T-helper 1 cell treated with Interleukin-12 subunit alpha and Interleukin-12 subunit beta and Interleukin-4 antibody, amounts not matched to agents 30 ng/mL and 1 ng/mL, for 36 hours (primary cell): ENCODE measurements around the gene HMOX2. TPM values are rescaled to one million over a fixed set of nuclear protein-coding genes. Genes with fewer than 3 reads are reported as not detected.

Source experiments
- intact Hi-C: fragments of 100-400 bp; cut with micrococcal nuclease; formaldehyde crosslinking; loops from one replicate; pipeline ENCODE4 v1.15.1; 2024
- total RNA-seq: library from RNA; stranded (reverse); gene quantifications from 2 replicates; pipeline ENCODE4 v1.2.3, GENCODE V29; 2022

The HMOX2 gene
- total RNA-seq, 1 donor from 2014 or later: 74.5 TPM

DNA sequence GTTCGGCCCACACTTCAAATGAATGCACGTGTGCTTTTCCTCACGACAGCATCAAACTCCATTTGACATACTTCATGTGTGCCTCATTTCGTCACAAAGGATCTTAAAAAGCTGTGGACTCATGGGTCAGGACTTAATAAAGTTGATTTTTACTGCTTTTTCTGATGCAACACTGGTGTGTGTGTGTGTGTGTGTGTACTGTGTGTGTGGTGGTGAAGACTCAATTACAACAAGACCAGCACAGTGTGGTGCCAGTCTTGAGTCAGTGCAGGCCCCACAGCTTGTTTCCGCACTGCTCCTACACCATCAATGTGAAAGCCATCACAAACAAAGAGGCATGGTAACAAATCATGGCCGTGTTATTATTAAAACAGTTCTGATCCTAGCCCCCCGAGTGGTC lies 44.7 kb downstream of the HMOX2 start:
- intact Hi-C loops: no loop called here

DNA sequence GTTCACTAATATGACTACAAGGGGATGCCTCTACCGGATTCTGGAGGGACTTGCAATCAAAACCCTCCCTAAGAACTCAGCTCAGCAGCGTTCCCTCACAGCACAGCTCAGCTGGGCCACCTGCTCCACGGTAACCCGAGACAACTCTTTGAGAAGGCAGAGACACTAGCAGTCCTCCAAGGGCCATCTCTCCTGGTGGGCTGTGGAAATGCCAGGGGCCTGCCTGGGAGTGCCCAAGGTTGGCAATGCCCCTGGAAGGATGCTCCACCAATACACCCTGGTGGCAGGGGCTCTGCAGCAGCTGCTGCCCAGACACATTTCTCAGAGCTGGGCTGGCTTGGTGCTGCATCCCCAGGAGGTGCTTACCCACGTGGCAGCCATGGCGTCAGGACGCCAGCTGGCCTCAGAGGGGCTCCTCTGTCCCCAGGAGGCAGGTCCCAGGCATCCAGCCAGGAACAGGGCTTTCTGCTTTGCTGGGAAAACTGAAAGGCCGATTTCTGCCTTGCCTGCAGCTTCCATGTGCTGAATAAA lies 45.9 kb downstream of the HMOX2 start:
- intact Hi-C loops: no loop called here

DNA sequence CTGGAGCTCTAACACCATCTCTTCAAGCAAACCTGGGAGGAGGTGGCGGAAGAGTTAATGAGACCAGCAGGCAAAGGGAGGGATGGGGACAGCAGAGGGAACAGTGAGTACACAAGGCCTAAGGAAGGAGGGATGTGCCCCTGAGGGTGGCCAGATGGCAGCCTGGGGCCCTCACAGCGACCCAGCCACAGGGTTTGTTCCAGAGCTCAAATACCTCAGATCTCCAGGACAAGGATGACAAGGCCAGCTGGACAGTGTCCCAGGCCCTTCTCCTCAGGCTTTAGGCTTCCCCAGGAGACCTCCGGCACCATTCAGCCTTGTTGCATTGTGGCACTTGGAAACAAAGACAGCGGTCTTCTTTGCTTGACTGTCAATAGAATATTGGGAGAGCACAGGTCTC lies 47.5 kb downstream of the HMOX2 start:
- intact Hi-C loops: no loop called here

- intact Hi-C loops: no loop called here
Measured at GRCh38 chr16:4524571-4524970, 48.4 kb downstream of the HMOX2 start.

DNA sequence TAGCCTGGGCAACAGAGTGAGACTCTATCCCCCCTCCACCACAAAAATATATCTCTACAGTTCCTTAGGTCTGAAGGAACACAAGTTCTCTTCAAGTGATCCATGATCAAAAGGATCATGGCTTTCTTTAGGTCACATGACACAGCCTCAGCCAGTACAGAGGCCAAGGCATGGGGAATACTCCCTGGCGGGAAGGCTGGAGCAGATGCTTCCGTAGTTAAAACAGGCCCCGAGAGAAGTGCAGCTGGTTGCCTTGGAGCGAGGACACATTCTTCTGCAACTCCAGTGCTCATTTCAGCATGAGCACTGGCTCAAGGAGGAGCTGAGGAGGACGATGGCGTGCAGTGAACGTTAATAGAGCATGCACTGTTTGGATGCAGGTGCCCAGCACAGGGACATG lies 48.9 kb downstream of the HMOX2 start:
- intact Hi-C loops: no loop called here

- intact Hi-C loops: no loop called here
Measured at GRCh38 chr16:4525634-4526277, 49.6 kb downstream of the HMOX2 start.

GRCh38 chr16:4529085-4530060 lies 53.2 kb downstream of the HMOX2 start:
- intact Hi-C loops: loop anchor here (1.0 to 2.0 kb wide), 2 partner anchors 19 to 23 kb away; no protein-coding TSS in a partner anchor

DNA sequence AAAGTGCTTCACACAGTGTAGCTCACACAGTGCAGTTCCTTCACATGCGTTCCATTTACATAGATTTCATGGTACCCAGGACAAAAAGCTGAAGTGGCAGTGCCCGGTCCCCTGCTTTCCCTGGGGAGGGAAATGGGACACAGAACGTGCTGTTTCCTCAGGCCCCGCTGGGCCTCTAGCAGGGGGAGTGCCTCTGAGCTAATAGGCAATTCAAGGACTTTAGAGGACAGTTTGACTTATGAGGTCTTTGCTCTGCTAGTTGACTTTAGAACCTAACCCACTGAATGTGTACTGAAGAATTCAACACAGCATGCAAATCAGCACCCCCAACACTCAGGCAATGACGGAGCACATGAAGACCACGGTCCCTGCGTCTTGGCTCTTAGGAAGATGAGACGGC lies 55.6 kb downstream of the HMOX2 start:
- intact Hi-C loops: no loop called here

DNA sequence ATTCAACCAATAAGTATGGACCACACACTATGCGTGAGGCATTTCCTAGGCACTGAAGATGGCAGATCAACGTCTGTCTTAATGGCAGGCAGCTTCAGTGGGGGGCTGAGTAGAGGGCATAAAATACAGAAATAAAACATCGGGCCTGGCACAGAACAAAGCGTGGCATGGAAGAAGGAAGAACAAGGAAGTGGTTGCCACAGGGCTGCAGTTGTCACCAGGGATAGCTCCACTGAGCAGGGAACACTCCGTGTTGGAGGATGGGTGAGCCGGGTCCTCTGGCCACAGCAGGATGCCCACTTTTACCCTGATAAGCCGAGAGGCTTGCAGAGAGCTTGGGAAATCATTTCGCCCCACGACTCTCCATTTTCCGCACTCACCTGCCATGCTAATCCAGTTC lies 56.0 kb downstream of the HMOX2 start:
- intact Hi-C loops: no loop called here

DNA sequence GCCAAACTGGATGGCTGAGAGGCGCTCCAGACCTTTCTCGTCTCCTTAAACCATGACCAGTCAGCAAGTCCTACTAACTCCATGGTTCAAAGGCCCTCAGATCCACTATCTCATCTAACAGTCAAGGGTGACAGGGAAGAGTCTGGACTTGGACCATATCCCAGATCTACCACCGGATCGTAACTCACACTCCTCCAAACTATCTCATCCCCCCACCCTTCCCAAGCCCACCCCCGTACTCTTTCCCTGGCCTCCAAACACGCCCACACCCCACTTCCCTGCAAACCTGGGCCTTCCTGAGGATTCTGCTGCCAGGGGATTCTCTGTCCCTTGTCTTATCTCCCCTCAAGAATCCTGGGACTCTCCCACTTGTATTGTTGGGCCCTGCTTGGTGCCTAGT lies 57.3 kb downstream of the HMOX2 start:
- intact Hi-C loops: no loop called here

- intact Hi-C loops: no loop called here
Measured at GRCh38 chr16:4534151-4534790, 58.1 kb downstream of the HMOX2 start.

DNA sequence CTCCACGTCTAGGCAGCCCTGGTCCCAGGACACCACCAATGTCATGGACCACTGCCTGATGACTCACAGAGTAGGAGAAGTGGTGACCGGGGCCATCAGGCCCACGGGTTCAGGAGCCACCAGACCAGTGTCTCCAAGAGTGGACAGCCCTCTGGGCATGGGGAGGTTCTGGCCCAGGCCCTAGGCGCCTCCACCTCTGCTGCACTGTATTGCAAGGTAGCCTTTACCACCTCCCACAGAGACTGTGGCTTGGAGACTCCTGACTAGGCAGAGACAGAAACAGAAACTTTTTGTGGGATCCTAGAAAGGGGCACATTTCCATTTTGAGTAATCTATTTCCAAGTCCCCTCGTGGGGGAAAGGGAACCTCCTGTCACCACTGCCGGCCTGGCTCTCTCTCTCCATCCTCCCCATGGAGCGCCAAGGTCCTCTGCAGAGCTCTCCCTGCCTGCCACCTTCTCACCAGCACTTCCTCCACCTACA lies 59.5 kb downstream of the HMOX2 start:
- intact Hi-C loops: no loop called here

DNA sequence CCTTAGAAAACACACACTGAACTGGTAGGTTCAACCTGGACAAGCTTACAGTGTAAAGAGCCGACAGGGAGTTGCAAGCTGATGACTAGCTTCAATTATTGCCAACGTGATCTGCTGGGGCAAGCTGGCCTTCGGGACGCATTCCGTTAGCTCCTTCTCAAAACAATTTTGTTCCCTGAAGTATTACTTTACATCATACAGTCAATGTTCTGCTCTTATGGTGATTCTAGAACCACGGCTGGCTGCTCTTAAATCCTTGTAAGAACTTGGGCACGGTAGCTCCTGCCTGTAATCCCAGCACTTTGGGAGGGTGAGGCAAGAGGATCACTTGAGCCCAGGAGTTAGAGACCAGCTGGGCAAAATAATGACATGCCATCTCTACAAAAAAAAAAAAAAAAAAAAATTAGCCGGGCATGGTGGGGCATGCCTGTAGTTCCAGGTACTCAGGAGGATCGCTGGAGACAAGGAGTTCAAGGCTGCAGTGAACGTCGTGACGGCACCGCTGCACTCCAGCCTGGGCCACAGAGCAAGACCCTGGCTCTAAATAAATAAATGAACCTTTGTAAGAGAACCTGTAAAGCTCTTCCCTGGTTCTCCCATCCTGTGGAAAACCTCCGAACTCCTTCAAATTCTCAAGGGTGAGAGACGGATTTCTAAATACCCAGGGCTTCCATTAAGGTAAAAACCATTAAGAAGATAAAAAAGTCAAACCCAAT lies 60.4 kb downstream of the HMOX2 start:
- intact Hi-C loops: no loop called here

- intact Hi-C loops: loop anchor here (1.0 to 2.0 kb wide), 8 partner anchors 11 to 187 kb away; partner anchors contain the start of genes DNAJA3, HMOX2, MGRN1 and PAM16
Measured at GRCh38 chr16:4537376-4538343, 61.5 kb downstream of the HMOX2 start.

GRCh38 chr16:4538350-4539235 lies 62.4 kb downstream of the HMOX2 start, which contains the start of gene CDIP1:
Gene CDIP1, minus strand, starts transcription at chr16:4538773. Its CDS starts 24,643 bp downstream, at chr16:4514130.
- intact Hi-C loops: loop anchor here (1.0 to 2.0 kb wide), 8 partner anchors 10 to 188 kb away; partner anchors contain the start of genes DNAJA3, HMOX2, MGRN1 and PAM16

DNA sequence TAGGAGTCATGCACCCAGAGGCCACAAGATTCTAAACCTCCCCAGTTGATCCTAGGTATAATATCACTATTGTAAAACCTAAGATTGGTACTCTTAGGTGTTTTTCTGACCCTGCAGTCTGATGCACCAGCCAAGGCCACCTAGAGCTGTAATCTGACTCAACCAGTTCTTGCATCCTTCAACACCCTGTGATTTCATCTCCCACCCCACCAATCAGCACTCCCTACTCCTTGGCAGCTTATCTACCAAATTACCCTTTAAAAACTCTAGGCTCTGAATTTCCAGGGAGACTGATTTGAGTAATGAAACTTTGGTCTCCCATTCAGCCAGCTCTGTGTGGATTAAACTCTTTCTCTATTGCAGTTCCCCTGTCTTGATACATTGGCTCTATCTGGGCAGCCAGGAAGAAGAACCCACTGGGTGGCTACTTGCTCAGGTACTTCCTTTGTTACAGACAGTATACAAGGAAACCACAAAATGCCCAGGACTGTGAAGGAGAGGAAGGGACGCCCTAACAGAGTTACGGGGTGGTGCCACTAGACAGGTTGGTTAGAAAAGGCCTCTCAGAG lies 63.6 kb downstream of the HMOX2 start:
- intact Hi-C loops: loop anchor here (2.0 to 10.0 kb wide), 4 partner anchors 85 to 265 kb away; partner anchors contain the start of genes DNAJA3, MGRN1, PAM16 and TFAP4

DNA sequence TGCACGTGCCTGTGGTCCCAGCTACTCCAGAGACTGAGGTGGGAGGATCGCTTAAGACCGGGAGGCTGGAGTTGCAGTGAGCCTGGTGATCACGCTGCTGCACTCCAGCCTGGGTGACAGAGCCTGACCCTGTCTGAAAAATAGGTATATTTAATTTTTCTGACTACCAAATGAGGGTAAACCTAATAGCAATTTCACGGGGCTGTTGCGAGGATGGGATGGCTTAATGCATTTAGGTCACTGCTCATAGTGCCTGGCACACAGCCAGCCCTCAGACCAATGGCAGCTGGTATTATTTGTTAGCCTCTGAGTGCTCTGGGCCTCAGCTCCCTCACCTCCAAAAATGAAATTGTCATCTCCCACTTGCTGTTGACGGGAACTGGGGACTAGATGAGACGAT lies 68.3 kb downstream of the HMOX2 start:
- intact Hi-C loops: loop anchor here (10.0 kb wide), 1 partner anchor 270 kb away; the partner anchor contains the start of gene TFAP4

DNA sequence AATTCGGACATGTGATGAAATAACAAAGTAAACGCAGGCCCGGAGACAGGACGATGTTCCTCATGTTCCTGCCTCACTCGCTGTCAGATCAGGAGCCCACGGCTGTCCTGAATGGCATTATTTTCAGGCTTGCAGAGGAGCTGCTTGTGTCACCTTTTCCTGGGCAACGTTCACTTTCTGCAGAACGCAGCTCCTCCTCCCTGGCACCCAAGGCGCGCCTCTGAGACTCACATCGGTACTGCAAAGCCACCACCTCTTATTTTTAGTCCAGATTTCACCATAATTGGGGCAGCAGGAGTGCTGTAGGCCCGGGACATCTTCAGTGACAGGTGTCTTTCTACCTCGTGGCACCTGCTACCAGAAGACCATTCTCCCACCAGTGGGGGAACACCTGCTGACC lies 71.9 kb downstream of the HMOX2 start:
- intact Hi-C loops: loop anchor here (1.0 to 10.0 kb wide), 8 partner anchors 10 to 273 kb away; partner anchors contain the start of genes CDIP1, DNAJA3 and TFAP4
